SK-N-SH treated with all-trans-retinoic acid at 6 μM for 48 hours (cell line): ENCODE results near the gene DCST2.
A peak's percentile ranks its signal among the peaks of the same experiment; 100 is the strongest.

Source experiments
- ATAC-seq: fragments of 200-7000 bp; cut with Tn5 transposase; 3 replicates; pipeline ENCODE4 v1.9.1; 2020; ENCODE audit warnings: mild to moderate bottlenecking, moderate library complexity
- ARNTL ChIP-seq: fragments of 450-650 bp; formaldehyde crosslinking; IDR thresholded peaks from 2 replicates; pipeline ENCODE4 v1.5.0; 2020; ENCODE audit warnings: low read depth, mild to moderate bottlenecking, moderate library complexity, borderline replicate concordance
- CSDC2 ChIP-seq: fragments of 250-450 bp; sonication (Bioruptor Pico); IDR thresholded peaks from 2 replicates; pipeline ENCODE4 v1.5.0; 2020; ENCODE audit warnings: mild to moderate bottlenecking, moderate library complexity
- CSRNP3 ChIP-seq: fragments of 250-450 bp; sonication (Bioruptor Pico); IDR thresholded peaks from 2 replicates; pipeline ENCODE4 v1.5.1; 2021; ENCODE audit warnings: mild to moderate bottlenecking, moderate library complexity
- ESRRG ChIP-seq: fragments of 250-450 bp; sonication (Bioruptor Pico); IDR thresholded peaks from 2 replicates; pipeline ENCODE4 v1.6.1; 2021; ENCODE audit warnings: mild to moderate bottlenecking
- GLIS3 ChIP-seq: fragments of 250-450 bp; sonication (Bioruptor Pico); IDR thresholded peaks from 2 replicates; pipeline ENCODE4 v1.5.0; 2020; ENCODE audit warnings: mild to moderate bottlenecking, moderate library complexity
- ISL1 ChIP-seq: fragments of 250-450 bp; sonication (Bioruptor Pico); IDR thresholded peaks from 2 replicates; pipeline ENCODE4 v2.1.2; 2022; ENCODE audit warnings: mild to moderate bottlenecking, moderate library complexity
- OSR1 ChIP-seq: fragments of 250-450 bp; sonication (Bioruptor Pico); IDR thresholded peaks from 2 replicates; pipeline ENCODE4 v1.8.0; 2022; ENCODE audit warnings: moderate library complexity, mild to moderate bottlenecking, inconsistent platforms
- PATZ1 ChIP-seq: fragments of 250-450 bp; sonication (Bioruptor Pico); IDR thresholded peaks from 2 replicates; pipeline ENCODE4 v1.8.0; 2020; ENCODE audit warnings: mild to moderate bottlenecking, moderate library complexity, borderline replicate concordance
- POU6F1 ChIP-seq: fragments of 250-450 bp; sonication (Bioruptor Pico); IDR thresholded peaks from 2 replicates; pipeline ENCODE4 v1.8.0; 2021; ENCODE audit warnings: low read depth, mild to moderate bottlenecking, moderate library complexity, borderline replicate concordance
- RARB ChIP-seq: fragments of 250-450 bp; sonication (Bioruptor Pico); IDR thresholded peaks from 2 replicates; pipeline ENCODE4 v1.8.0; 2021; ENCODE audit warnings: mild to moderate bottlenecking, moderate library complexity
- SNAI2 ChIP-seq: fragments of 250-450 bp; sonication (Bioruptor Pico); IDR thresholded peaks from 2 replicates; pipeline ENCODE4 v1.5.0; 2020; ENCODE audit warnings: mild to moderate bottlenecking, moderate library complexity
- TOX ChIP-seq: fragments of 250-450 bp; sonication (Bioruptor Pico); IDR thresholded peaks from 2 replicates; pipeline ENCODE4 v1.8.0; 2021; ENCODE audit warnings: mild to moderate bottlenecking, moderate library complexity, borderline replicate concordance
- TSHZ2 ChIP-seq: fragments of 250-450 bp; sonication (Bioruptor Pico); IDR thresholded peaks from 2 replicates; pipeline ENCODE4 v1.5.0; 2020; ENCODE audit warnings: mild to moderate bottlenecking, moderate library complexity
- ZFP3 ChIP-seq: fragments of 250-450 bp; sonication (Bioruptor Pico); IDR thresholded peaks from 2 replicates; pipeline ENCODE4 v1.5.0; 2020; ENCODE audit warnings: mild to moderate bottlenecking, moderate library complexity
- ZFP30 ChIP-seq: fragments of 450-650 bp; formaldehyde crosslinking; IDR thresholded peaks from 2 replicates; pipeline ENCODE4 v1.5.0; 2022; ENCODE audit warnings: mild to moderate bottlenecking, moderate library complexity

The DCST2 gene

GRCh38 chr1:155002464-155003226, 30.9 kb downstream of the DCST2 start, which contains the start of gene ZBTB7B:
ZBTB7B (plus strand) TSS chr1:155002802; CDS start chr1:155014661, 11,859 bp downstream.
- TF ChIP-seq ISL1 (CRISPR knock-in tag): no peak
- no peak for TF ChIP-seq TOX (CRISPR knock-in tag)
- no peak for TF ChIP-seq CSRNP3 (CRISPR knock-in tag)
- no peak for TF ChIP-seq CSDC2 (CRISPR knock-in tag)
- no peak for TF ChIP-seq ESRRG (CRISPR knock-in tag)
- no peak for TF ChIP-seq ZFP30 (CRISPR knock-in tag)
- no peak for TF ChIP-seq SNAI2 (CRISPR knock-in tag)
- no peak for TF ChIP-seq PATZ1 (CRISPR knock-in tag)
- no peak for TF ChIP-seq GLIS3 (CRISPR knock-in tag)
- no peak for TF ChIP-seq POU6F1 (CRISPR knock-in tag)
- no peak for TF ChIP-seq ARNTL (CRISPR knock-in tag)
- TF ChIP-seq ZFP3: no peak
- TF ChIP-seq TSHZ2 (CRISPR knock-in tag): no peak
- TF ChIP-seq RARB (CRISPR knock-in tag): no peak
- ATAC-seq: peak; percentile 4

GRCh38 chr1:155001675-155002463, 31.7 kb downstream of the DCST2 start:
- no peak for TF ChIP-seq ZFP3
- TF ChIP-seq OSR1 (CRISPR knock-in tag): no peak
- TF ChIP-seq RARB (CRISPR knock-in tag): peak; percentile 52; the same call in 1 of the 2 replicates
- TF ChIP-seq TSHZ2 (CRISPR knock-in tag): 0 out of 2 replicates have a peak, but pooled peaks have one; percentile 40
- 0 out of 2 replicates have a peak, but pooled peaks have one; percentile 20 for TF ChIP-seq PATZ1 (CRISPR knock-in tag)
- TF ChIP-seq, all 23 proteins: peak for 3
- ATAC-seq: peak; percentile 77
